ENCODE data around the gene KSR1. TPM values are rescaled to one million over a fixed set of nuclear protein-coding genes. Genes with fewer than 3 reads are reported as not detected.

Gene KSR1
- total RNA-seq, 8 experiments from 2014 or later, result 11.2 to 34.1 (median 17.6) TPM

DNA sequence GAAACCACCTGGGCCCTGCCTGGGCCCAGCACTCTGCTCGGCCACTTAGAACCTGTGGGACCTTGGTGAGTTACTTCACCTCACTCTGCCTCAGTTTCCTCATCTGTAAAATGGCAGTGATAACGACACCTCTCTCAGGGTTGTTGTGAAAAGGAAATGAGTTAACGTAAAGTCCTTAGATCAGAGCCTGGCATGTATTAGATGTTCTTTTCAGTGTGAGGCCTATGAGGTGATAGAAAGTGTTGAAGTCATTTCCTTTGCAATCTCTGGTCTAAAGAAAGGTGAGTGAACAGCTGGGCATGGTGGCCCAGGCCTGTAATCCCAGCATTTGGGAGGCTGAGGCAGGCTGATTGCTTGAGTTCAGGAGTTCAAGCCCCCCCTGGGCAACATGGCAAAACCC lies 123.1 kb downstream of the KSR1 start:
- no peak for ATAC-seq (replicated peaks in 6 of 8)
- Histone ChIP-seq H3K4me3 (no peak overlapping the region), H3K4me1 (replicated peaks in 1 of 2) (peaks cover 22 to 23% of the 10 kb centered on the region in 2 donors), H3K27ac (no peak overlapping the region)
- 75 to 100% (median 100%) methylated on average over 1 to 3 of the region's 3 CpGs; no CpG with 5 or more reads in 5 of the 10 experiments for WGBS, 10 experiments
- in situ Hi-C loops (cut with MboI; ENCODE audit: low pct_unique_long_range_greater_than_20kb in 2 of 9, low sequenced_read_pairs in 9 of 9, unreplicated experiment in 9 of 9), result loop anchor here in 6 of 9 experiments (25.0 kb wide), 5 partner anchors 117 to 342 kb away; partner anchors contain the start of gene KSR1 (in 4 of the 6)

- Histone ChIP-seq H3K4me1 (replicated peaks in 1 of 2) (peaks cover 22 to 23% of the 10 kb centered on the region in 2 donors), H3K27ac (no peak overlapping the region)
- 73 to 100% (median 100%) methylated on average over 1 to 4 of the region's 4 CpGs; no CpG with 5 or more reads in 5 of the 10 experiments for WGBS, 10 experiments
Observed at GRCh38 chr17:27579897-27580321, 123.7 kb downstream of the KSR1 start.

GRCh38 chr17:27581016-27581415 lies 124.8 kb downstream of the KSR1 start:
- no peak overlapping the region for H3K27ac ChIP-seq
- peaks cover 16 to 20% of the 10 kb centered on the region in 2 donors for H3K4me1 ChIP-seq (replicated peaks in 1 of 2)
- no peak for ATAC-seq (replicated peaks in 6 of 8)
- no peak overlapping the region for H3K4me3 ChIP-seq
- WGBS, 10 experiments, result 49 to 100% (median 84%) methylated on average over 2 to 4 of the region's 6 CpGs; no CpG with 5 or more reads in 3 of the 10 experiments
- in situ Hi-C loops (cut with MboI; ENCODE audit: low pct_unique_long_range_greater_than_20kb in 2 of 9, low sequenced_read_pairs in 9 of 9, unreplicated experiment in 9 of 9), result loop anchor here in 6 of 9 experiments (25.0 kb wide), 5 partner anchors 119 to 344 kb away; partner anchors contain the start of gene KSR1 (in 4 of the 6)

More at GRCh38 chr17:27579897-27580321, 123.7 kb downstream of the KSR1 start:
- in situ Hi-C loops (cut with MboI; ENCODE audit: low pct_unique_long_range_greater_than_20kb in 2 of 9, low sequenced_read_pairs in 9 of 9, unreplicated experiment in 9 of 9), result loop anchor here in 6 of 9 experiments (25.0 kb wide), 5 partner anchors 118 to 343 kb away; partner anchors contain the start of gene KSR1 (in 4 of the 6)
- no peak for ATAC-seq (replicated peaks in 6 of 8)
- no peak overlapping the region for H3K4me3 ChIP-seq

DNA sequence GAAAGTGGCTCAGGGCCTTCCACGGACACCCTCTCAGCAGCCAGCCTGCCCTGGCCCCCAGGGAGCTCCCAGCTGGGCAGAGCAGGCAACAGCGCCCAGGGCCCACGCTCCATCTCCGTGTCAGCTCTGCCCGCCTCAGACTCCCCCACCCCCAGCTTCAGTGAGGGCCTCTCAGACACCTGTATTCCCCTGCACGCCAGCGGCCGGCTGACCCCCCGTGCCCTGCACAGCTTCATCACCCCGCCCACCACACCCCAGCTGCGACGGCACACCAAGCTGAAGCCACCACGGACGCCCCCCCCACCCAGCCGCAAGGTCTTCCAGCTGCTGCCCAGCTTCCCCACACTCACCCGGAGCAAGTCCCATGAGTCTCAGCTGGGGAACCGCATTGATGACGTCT lies 126.4 kb downstream of the KSR1 start:
- Histone ChIP-seq H3K27ac (no peak overlapping the region), H3K4me3 (no peak overlapping the region), H3K4me1 (replicated peaks in 1 of 2) (peaks cover 0 to 3% of the 10 kb centered on the region in 2 donors)
- WGBS, 10 experiments, result 80% methylated on average over 1 of the region's 18 CpGs; no CpG with 5 or more reads in 9 of the 10 experiments
- ATAC-seq (replicated peaks in 6 of 8), result no peak
- in situ Hi-C loops (cut with MboI; ENCODE audit: low pct_unique_long_range_greater_than_20kb in 2 of 9, low sequenced_read_pairs in 9 of 9, unreplicated experiment in 9 of 9), result loop anchor here in 6 of 9 experiments (25.0 kb wide), 5 partner anchors 120 to 345 kb away; partner anchors contain the start of gene KSR1 (in 4 of the 6)

DNA sequence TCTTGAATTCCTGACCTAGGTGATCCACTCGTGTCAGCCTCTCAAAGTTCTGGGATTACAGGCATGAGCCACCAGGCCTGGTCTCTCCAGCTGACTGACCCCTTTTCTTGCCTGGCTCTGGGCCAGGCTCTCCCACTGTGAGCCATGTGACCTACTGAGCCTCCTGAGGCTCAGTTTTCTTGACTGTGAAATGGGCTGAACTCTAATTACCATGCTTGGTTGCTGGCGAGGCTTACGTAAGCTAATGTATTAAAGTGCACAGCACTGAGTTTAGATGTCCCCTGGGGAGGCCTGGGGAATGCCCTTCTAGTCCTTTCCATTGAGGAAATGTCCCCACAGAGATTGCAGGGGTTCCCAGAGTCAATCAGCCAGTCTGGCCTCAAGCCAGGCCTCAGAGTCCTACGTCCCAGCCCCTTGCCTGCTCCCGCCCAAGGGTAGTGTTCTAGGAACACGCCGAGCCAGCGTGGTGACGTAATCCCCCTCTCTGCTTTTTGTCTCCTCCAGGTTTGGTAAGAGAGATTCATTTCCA lies 129.0 kb downstream of the KSR1 start:
- WGBS, 10 experiments, result 0 to 87% (median 83%) methylated on average over 1 to 5 of the region's 9 CpGs; no CpG with 5 or more reads in 5 of the 10 experiments
- in situ Hi-C loops (cut with MboI; ENCODE audit: low pct_unique_long_range_greater_than_20kb in 2 of 9, low sequenced_read_pairs in 9 of 9, unreplicated experiment in 9 of 9), result loop anchor here in 6 of 9 experiments (25.0 kb wide), 5 partner anchors 123 to 348 kb away; partner anchors contain the start of gene KSR1 (in 4 of the 6)

GRCh38 chr17:27585792-27586191 lies 129.5 kb downstream of the KSR1 start:
- in situ Hi-C loops (cut with MboI; ENCODE audit: low pct_unique_long_range_greater_than_20kb in 2 of 9, low sequenced_read_pairs in 9 of 9, unreplicated experiment in 9 of 9), result loop anchor here in 6 of 9 experiments (25.0 kb wide), 5 partner anchors 123 to 348 kb away; partner anchors contain the start of gene KSR1 (in 4 of the 6)

More for the DNA sequence above, 129.0 kb downstream of the KSR1 start:
- Histone ChIP-seq H3K4me1 (replicated peaks in 1 of 2) (no peaks in the 10 kb centered on the region), H3K27ac (no peak overlapping the region), H3K4me3 (no peak overlapping the region)
- no peak for ATAC-seq (replicated peaks in 6 of 8)

DNA sequence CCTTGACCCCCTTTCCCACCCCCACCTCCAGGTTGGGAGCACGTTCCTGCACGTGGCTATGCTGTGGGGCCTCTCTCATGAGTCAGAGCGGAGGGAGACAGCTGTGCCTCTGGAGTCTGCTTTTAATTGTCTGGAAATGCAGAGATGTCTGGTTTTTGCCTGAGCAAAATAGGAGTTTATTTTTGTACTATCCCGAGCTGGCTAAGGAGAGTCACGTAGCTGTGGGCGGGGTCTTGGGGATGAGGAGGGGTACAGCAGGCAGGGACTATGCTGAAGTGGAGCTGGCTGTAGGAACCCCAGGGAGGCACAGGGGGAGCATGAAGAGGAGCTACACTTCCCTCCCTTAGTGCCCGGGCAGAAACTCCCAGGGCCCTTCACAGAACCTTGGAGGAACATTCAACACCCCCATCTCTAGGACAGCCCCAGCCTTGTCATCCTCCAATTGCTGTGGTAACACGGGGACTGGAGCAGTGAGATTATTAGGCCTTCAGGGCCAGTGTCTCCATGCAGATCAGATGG lies 130.0 kb downstream of the KSR1 start:
- H3K4me1 ChIP-seq (replicated peaks in 1 of 2), result no peaks in the 10 kb centered on the region
- in situ Hi-C loops (cut with MboI; ENCODE audit: low pct_unique_long_range_greater_than_20kb in 2 of 9, low sequenced_read_pairs in 9 of 9, unreplicated experiment in 9 of 9), result loop anchor here in 6 of 9 experiments (25.0 kb wide), 5 partner anchors 124 to 349 kb away; partner anchors contain the start of gene KSR1 (in 4 of the 6)
- no peak overlapping the region for H3K4me3 ChIP-seq
- WGBS, 10 experiments, result 100% methylated on average over 1 of the region's 8 CpGs; no CpG with 5 or more reads in 9 of the 10 experiments
- H3K27ac ChIP-seq, result no peak overlapping the region
- ATAC-seq (replicated peaks in 6 of 8), result peak in 6 of 8 experiments; percentile 19 to 83 (median 42)

More at GRCh38 chr17:27585792-27586191, 129.5 kb downstream of the KSR1 start:
- 75 to 100% (median 83%) methylated on average over 1 of the region's 5 CpGs; no CpG with 5 or more reads in 7 of the 10 experiments for WGBS, 10 experiments
- no peaks in the 10 kb centered on the region for H3K4me1 ChIP-seq (replicated peaks in 1 of 2)
- no peak overlapping the region for H3K27ac ChIP-seq
- peak in 1 of 8 experiments; percentile 7 for ATAC-seq (replicated peaks in 6 of 8)
- H3K4me3 ChIP-seq, result no peak overlapping the region

DNA sequence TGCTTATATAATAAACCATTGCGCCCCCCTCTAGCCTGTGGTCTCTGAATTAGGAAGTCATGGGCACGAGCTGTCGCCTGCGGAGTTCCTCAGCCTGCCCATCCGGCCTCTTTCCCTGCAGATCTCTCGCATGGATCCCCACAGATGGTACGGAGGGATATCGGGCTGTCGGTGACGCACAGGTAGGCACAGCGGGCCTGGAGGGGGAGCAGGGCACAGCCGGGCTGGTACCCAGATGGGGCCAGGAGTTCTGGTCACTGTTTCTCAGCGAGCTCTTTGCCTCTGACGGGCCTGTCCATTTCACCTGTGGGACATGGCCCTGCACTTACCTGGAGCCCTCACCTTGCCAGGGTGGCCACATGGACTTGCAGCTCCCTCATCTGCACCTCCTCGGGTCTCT lies 132.1 kb downstream of the KSR1 start:
- 87 to 89% (median 88%) methylated on average over 9 to 10 of the region's 15 CpGs; no CpG with 5 or more reads in 7 of the 10 experiments for WGBS, 10 experiments
- no peak overlapping the region for H3K27ac ChIP-seq
- in situ Hi-C loops (cut with MboI; ENCODE audit: low pct_unique_long_range_greater_than_20kb in 2 of 9, low sequenced_read_pairs in 9 of 9, unreplicated experiment in 9 of 9), result loop anchor here in 6 of 9 experiments (25.0 kb wide), 5 partner anchors 126 to 351 kb away; partner anchors contain the start of gene KSR1 (in 4 of the 6)
- H3K4me3 ChIP-seq, result no peak overlapping the region
- no peak for ATAC-seq (replicated peaks in 6 of 8)
- no peaks in the 10 kb centered on the region for H3K4me1 ChIP-seq (replicated peaks in 1 of 2)

- no peak for ATAC-seq (replicated peaks in 6 of 8)
- H3K27ac ChIP-seq, result no peak overlapping the region
- WGBS, 10 experiments, result 83 to 100% (median 100%) methylated on average over 1 to 2 of the region's 3 CpGs; no CpG with 5 or more reads in 5 of the 10 experiments
- no peaks in the 10 kb centered on the region for H3K4me1 ChIP-seq (replicated peaks in 1 of 2)
- in situ Hi-C loops (cut with MboI; ENCODE audit: low pct_unique_long_range_greater_than_20kb in 2 of 9, low sequenced_read_pairs in 9 of 9, unreplicated experiment in 9 of 9), result loop anchor here in 7 of 9 experiments (10.0 to 25.0 kb wide), 7 partner anchors 56 to 354 kb away; partner anchors contain the start of gene KSR1 (in 4 of the 7)
- H3K4me3 ChIP-seq, result no peak overlapping the region
Observed at GRCh38 chr17:27590864-27591263, 134.6 kb downstream of the KSR1 start.

DNA sequence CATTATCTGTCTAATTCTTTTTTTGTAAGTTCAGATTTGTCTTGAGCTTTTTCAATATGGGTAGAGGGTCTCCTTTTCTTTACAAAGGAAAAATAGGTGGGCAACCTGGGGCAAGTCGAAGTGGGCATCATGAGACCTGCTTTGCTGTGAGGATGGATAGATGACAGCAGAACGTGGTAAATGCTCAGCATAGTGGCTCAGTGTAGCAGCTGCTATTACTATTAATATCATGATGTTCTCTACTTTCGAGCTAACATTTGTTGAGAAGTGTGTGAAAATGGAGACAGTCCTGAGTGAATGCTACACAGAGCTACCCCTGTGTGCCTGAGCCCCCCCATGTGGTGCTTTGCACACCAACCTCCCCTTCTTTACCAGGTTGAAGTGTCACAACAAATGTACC lies 135.7 kb downstream of the KSR1 start:
- WGBS, 10 experiments, result 86 to 100% (median 96%) methylated on average over 1 to 2 of the region's 3 CpGs; no CpG with 5 or more reads in 6 of the 10 experiments
- Histone ChIP-seq H3K27ac (no peak overlapping the region), H3K4me1 (replicated peaks in 1 of 2) (no peaks in the 10 kb centered on the region), H3K4me3 (no peak overlapping the region)
- in situ Hi-C loops (cut with MboI; ENCODE audit: low pct_unique_long_range_greater_than_20kb in 2 of 9, low sequenced_read_pairs in 9 of 9, unreplicated experiment in 9 of 9), result loop anchor here in 7 of 9 experiments (10.0 to 25.0 kb wide), 7 partner anchors 57 to 355 kb away; partner anchors contain the start of gene KSR1 (in 4 of the 7)
- no peak for ATAC-seq (replicated peaks in 6 of 8)

DNA sequence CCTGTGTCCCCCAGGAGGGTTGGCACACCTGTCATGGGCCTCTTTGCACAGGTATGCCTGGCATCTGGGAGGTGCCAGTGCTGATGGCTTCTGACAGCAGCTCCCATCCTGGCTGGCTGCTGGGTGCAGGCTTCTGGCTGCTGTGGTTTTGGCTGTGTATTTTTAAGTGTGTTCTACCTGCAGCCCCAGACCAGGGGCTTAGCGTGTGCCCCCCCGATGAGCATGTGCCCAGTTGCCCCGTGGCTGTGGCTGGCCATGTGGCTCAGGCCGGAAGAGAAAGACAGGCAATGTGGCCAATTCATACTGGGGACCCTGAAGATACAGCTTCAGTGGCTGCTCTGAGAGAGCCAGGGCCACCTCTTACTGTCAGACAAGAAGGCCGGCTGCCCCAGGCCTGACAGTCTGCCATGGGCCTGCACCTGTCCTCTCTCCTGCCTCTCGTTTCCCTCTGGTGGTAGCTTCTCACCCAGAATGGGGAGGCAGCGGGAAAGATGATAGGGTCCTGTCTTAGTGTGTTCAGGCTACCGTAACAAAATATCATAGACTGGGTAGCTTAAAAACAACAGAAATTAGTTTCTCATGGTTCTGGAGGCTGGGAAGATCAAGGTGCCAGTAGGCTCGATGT lies 137.1 kb downstream of the KSR1 start:
- Histone ChIP-seq H3K4me3 (no peak overlapping the region), H3K27ac (no peak overlapping the region), H3K4me1 (replicated peaks in 1 of 2) (peaks cover 0 to under 1% of the 10 kb centered on the region in 2 donors)
- WGBS, 10 experiments, result 72 to 93% (median 90%) methylated on average over 3 to 9 of the region's 9 CpGs; no CpG with 5 or more reads in 6 of the 10 experiments
- in situ Hi-C loops (cut with MboI; ENCODE audit: low pct_unique_long_range_greater_than_20kb in 2 of 9, low sequenced_read_pairs in 9 of 9, unreplicated experiment in 9 of 9), result loop anchor here in 7 of 9 experiments (10.0 to 25.0 kb wide), 7 partner anchors 59 to 356 kb away; partner anchors contain the start of gene KSR1 (in 4 of the 7)
- no peak for ATAC-seq (replicated peaks in 6 of 8)

GRCh38 chr17:27593857-27594255 lies 137.6 kb downstream of the KSR1 start:
- H3K27ac ChIP-seq, result no peak overlapping the region
- 64 to 100% (median 100%) methylated on average over 2 of the region's 3 CpGs; no CpG with 5 or more reads in 7 of the 10 experiments for WGBS, 10 experiments
- H3K4me1 ChIP-seq (replicated peaks in 1 of 2), result peaks cover 0 to 5% of the 10 kb centered on the region in 2 donors
- in situ Hi-C loops (cut with MboI; ENCODE audit: low pct_unique_long_range_greater_than_20kb in 2 of 9, low sequenced_read_pairs in 9 of 9, unreplicated experiment in 9 of 9), result loop anchor here in 7 of 9 experiments (10.0 to 25.0 kb wide), 7 partner anchors 59 to 357 kb away; partner anchors contain the start of gene KSR1 (in 4 of the 7)
- ATAC-seq (replicated peaks in 6 of 8), result no peak
- H3K4me3 ChIP-seq, result no peak overlapping the region
